Neutrophil (primary cell): ENCODE measurements around the gene DGCR8.

Experiments
- H3K27ac ChIP-seq: fragments of 200-600 bp; sonication (generic); 2 replicates; pipeline ENCODE4 v1.5.1; 2016; ENCODE audit warnings: mild to moderate bottlenecking, moderate library complexity
- H3K27me3 ChIP-seq: fragments of 200-600 bp; sonication (generic); 2 replicates; pipeline ENCODE4 v1.6.0; 2016; ENCODE audit warnings: mild to moderate bottlenecking
- H3K36me3 ChIP-seq: fragments of 200-600 bp; sonication (generic); 2 replicates; pipeline ENCODE4 v1.5.1; 2017
- H3K4me1 ChIP-seq, 2 experiments: fragments of 200-600 bp in 1 of 2; sonication (generic) in 1 of 2; 1 replicate in 1 of 2; 2 replicates in 1 of 2; pipeline versions ENCODE4 v1.5.1 to v1.6.1; 2013 to 2016; ENCODE audit warnings: low read depth in 1 of 2, low read length in 1 of 2, mild to moderate bottlenecking in 1 of 2, moderate library complexity in 1 of 2; ENCODE audit not compliant: control insufficient read depth in 1 of 2, insufficient read depth in 1 of 2
- H3K4me3 ChIP-seq, 2 experiments: fragments of 200-600 bp in 1 of 2; sonication (generic) in 1 of 2; 1 replicate in 1 of 2; 2 replicates in 1 of 2; pipeline ENCODE4 v1.5.1; 2013 to 2016; ENCODE audit warnings: low read depth in 1 of 2, low read length in 1 of 2, mild to moderate bottlenecking in 1 of 2, moderate library complexity in 1 of 2
- H3K9me3 ChIP-seq: fragments of 200-600 bp; sonication (generic); 2 replicates; pipeline ENCODE4 v1.5.1; 2016
- TF ChIP-seq, protein P1 (sequence below): fragments of 200-600 bp; sonication (generic); IDR thresholded peaks from 2 replicates; pipeline ENCODE4 v1.5.1; 2016; ENCODE audit warnings: antibody characterized with exemption

Gene DGCR8

DNA sequence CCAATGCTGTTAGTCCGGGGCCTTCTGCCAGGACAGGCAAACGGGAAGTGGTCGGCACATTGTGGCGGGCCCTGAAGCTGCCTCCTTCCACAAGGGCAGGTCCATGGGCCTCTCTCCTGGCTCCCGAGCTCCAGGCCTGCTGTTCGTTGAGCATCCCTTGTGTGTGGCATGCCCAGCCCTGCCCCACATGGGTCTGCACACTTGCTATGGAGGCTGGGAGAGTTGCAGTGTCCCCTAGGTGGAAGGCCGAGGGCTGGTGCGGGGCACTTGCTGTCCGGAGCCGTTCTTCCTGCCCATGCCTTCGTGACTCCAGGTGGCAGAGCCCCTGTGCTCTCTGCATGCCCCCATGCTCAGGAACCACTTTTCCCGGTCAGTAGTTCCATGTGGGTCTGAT lies 26.0 kb upstream of the DGCR8 start:
- Histone ChIP-seq H3K27ac (no peak overlapping the region), H3K27me3 (no peaks in the 10 kb centered on the region), H3K9me3 (no peaks in the 10 kb centered on the region), H3K36me3 (peaks cover 92% of the 10 kb centered on the region), H3K4me1 (no peaks in the 10 kb centered on the region), H3K4me3 (no peak overlapping the region)
- TF ChIP-seq, protein P1, sequence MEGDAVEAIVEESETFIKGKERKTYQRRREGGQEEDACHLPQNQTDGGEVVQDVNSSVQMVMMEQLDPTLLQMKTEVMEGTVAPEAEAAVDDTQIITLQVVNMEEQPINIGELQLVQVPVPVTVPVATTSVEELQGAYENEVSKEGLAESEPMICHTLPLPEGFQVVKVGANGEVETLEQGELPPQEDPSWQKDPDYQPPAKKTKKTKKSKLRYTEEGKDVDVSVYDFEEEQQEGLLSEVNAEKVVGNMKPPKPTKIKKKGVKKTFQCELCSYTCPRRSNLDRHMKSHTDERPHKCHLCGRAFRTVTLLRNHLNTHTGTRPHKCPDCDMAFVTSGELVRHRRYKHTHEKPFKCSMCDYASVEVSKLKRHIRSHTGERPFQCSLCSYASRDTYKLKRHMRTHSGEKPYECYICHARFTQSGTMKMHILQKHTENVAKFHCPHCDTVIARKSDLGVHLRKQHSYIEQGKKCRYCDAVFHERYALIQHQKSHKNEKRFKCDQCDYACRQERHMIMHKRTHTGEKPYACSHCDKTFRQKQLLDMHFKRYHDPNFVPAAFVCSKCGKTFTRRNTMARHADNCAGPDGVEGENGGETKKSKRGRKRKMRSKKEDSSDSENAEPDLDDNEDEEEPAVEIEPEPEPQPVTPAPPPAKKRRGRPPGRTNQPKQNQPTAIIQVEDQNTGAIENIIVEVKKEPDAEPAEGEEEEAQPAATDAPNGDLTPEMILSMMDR: no peak

DNA sequence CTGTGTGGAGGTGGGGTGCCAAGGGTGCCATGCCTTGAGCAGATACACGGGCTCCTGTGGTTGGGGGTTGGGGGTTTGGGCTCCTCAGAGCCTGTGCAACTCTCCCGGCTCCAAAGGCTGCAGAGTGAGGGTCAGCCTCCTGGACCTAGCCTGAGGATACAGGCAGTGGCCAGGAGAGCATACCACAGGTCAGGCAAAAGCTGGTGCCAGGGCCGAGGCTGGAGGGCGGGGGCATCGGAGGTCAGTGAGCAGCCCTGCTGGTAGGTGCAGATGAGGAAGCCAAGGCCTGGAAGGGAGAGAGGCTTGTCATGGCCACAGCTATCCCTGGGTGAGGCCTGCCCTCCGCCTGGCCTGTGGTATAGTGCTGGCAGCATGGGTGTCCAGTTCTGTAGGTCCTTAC lies 25.6 kb upstream of the DGCR8 start:
- Histone ChIP-seq H3K27ac (no peak overlapping the region), H3K27me3 (no peaks in the 10 kb centered on the region), H3K4me3 (no peak overlapping the region), H3K9me3 (no peaks in the 10 kb centered on the region), H3K36me3 (peaks cover 92% of the 10 kb centered on the region), H3K4me1 (no peaks in the 10 kb centered on the region)
- TF ChIP-seq, protein P1: no peak

DNA sequence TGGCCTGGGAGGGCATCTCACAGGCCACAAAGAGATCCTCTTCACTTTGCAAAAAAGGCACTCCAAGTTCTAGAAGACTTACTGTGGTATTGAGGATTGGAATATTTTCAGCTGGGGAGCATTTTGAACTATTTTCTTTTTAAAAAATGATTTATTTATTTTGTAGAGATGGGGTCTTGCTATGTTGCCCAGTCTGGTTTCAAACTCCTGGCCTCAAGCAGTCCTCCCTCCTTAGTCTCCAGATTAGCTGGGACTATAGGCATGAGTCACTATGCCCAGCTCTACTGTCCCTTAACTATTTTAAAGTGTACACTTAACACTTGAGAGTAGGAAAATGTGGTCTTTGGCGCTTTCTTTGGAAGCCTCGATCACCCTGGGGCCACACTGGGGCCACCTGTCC lies 24.9 kb upstream of the DGCR8 start:
- H3K4me1 ChIP-seq: no peaks in the 10 kb centered on the region
- H3K4me3 ChIP-seq: no peak overlapping the region
- no peaks in the 10 kb centered on the region for H3K9me3 ChIP-seq
- TF ChIP-seq, protein P1: no peak
- peaks cover 89% of the 10 kb centered on the region for H3K36me3 ChIP-seq
- H3K27me3 ChIP-seq: no peaks in the 10 kb centered on the region
- H3K27ac ChIP-seq: no peak overlapping the region

DNA sequence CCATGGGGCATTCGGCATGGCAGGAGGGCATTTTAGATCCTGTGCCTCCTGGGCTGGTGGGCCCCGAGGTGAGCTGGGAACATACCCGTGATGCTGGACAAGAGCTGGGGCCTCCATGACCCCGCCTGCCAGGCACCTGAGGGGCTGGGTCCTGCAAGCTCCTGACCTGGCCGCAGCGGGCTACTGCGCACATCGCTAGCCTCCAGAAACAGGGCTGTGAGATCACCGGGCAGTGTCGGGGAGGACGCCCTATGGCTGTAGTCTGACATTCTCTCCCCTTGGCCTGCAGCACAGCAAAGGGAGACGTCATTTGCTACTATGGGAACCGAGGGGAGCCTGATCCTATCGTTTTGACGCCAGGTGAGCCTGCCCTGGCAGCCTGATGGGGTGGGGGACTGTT lies 24.4 kb upstream of the DGCR8 start:
- peaks cover 94% of the 10 kb centered on the region for H3K36me3 ChIP-seq
- no peaks in the 10 kb centered on the region for H3K9me3 ChIP-seq
- H3K27me3 ChIP-seq: no peaks in the 10 kb centered on the region
- H3K4me1 ChIP-seq: no peaks in the 10 kb centered on the region
- no peak overlapping the region for H3K4me3 ChIP-seq
- TF ChIP-seq, protein P1: no peak
- H3K27ac ChIP-seq: no peak overlapping the region

DNA sequence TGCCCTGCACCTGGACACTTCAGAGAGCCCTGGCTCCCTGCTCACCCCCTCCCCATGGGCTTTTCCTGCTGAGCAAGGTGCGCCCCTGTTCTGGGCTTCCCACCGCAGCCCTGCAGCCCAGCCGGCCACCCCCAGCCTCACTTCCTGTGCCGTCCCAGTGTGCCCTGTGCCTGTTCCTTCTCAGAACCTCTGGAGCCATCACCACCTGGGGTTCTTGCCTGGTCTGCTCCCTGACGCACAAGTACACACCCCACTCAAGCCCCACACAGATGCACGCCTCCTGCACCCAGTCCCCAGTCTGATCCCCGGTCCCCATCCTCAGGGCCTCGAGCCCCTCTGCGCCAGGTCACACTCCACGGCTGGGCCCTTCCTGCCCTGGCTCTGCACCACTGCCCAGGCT lies 23.9 kb upstream of the DGCR8 start:
- Histone ChIP-seq H3K4me3 (no peak overlapping the region), H3K9me3 (no peaks in the 10 kb centered on the region), H3K27ac (no peak overlapping the region), H3K27me3 (no peaks in the 10 kb centered on the region), H3K36me3 (peaks cover 94% of the 10 kb centered on the region), H3K4me1 (no peaks in the 10 kb centered on the region)
- TF ChIP-seq, protein P1: no peak
